HCT116 (cell line): ENCODE results near the gene FBN1.

Experiments
- CBX3 ChIP-seq: IDR thresholded peaks from 2 replicates; pipeline ENCODE4 v1.6.1; 2012; ENCODE audit warnings: low read depth
- CTCF ChIP-seq, 3 experiments: fragments of 200-600 bp in 1 of 3; sonication (generic) in 1 of 3; IDR thresholded peaks in 2 of 3; conservative IDR thresholded peaks in 1 of 3; 2 replicates each; pipeline ENCODE4 v1.5.1; 2012 to 2017; ENCODE audit warnings: low read depth in 2 of 3, low read length in 2 of 3, antibody characterized with exemption in 1 of 3, borderline replicate concordance in 1 of 3, control low read depth in 1 of 3, mild to moderate bottlenecking in 1 of 3, mixed read lengths in 1 of 3, mixed run types in 1 of 3, moderate library complexity in 1 of 3; ENCODE audit not compliant: insufficient read depth in 1 of 3
- EZH2 ChIP-seq: fragments of 200-600 bp; sonication (generic); IDR thresholded peaks from 2 replicates; pipeline ENCODE4 v1.6.1; 2017; ENCODE audit warnings: antibody characterized with exemption, mixed run types
- JUND ChIP-seq: IDR thresholded peaks from 2 replicates; pipeline ENCODE4 v1.6.1; 2012
- POLR2A ChIP-seq: IDR thresholded peaks from 2 replicates; pipeline ENCODE4 v1.7.0; 2011; ENCODE audit warnings: borderline replicate concordance; ENCODE audit not compliant: insufficient read depth, insufficient read length; ENCODE audit errors: extremely low read depth
- POLR2AphosphoS5 ChIP-seq: IDR thresholded peaks from 2 replicates; pipeline ENCODE4 v1.6.1; 2011; ENCODE audit warnings: mild to moderate bottlenecking, low read depth, low read length, moderate library complexity
- RAD21 ChIP-seq: IDR thresholded peaks from 2 replicates; pipeline ENCODE4 v1.6.1; 2012; ENCODE audit warnings: low read depth, mild to moderate bottlenecking
- SIN3A ChIP-seq: IDR thresholded peaks from 2 replicates; pipeline ENCODE4 v1.6.1; 2012; ENCODE audit warnings: low read depth
- TF ChIP-seq, protein P1 (sequence below): IDR thresholded peaks from 2 replicates; pipeline ENCODE4 v1.6.1; 2012

DNA sequence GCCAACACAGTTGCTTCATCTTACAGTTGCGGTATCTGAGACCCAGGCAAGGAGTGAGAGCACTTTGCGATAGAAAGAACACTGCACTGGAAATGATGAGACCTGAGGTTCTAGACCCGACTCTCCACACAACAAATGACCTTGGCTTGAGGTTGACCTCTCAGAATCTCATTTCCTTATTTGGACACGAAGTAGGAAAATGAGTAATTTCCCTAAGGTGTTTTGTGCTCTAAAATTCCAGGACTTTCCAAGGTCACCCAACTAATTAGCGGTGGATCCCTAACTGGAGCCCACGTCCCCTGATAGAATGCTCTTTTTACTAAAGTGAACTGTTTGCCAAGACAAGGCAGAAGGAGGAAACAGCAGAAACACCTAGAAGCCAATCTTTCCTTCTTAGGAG, 26.7 kb upstream of the FBN1 start:
- TF ChIP-seq CTCF (IDR thresholded peaks at IDR 0.05 in 2 of 3, conservative IDR thresholded peaks at IDR 0.05 in 1 of 3; ENCODE audit: borderline replicate concordance in 1 of 3, insufficient read depth in 1 of 3, low read depth in 2 of 3, low read length in 2 of 3) (no peak), CBX3 (no peak), EZH2 (no peak), RAD21 (no peak), POLR2A (no peak), POLR2AphosphoS5 (no peak), JUND (no peak), SIN3A (no peak)
- TF ChIP-seq, protein P1, sequence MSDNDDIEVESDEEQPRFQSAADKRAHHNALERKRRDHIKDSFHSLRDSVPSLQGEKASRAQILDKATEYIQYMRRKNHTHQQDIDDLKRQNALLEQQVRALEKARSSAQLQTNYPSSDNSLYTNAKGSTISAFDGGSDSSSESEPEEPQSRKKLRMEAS = no peak
